GM19025 (cell line): Measurements from ENCODE around the gene ART1.

ENCODE experiments used
- ATAC-seq: cut with Tn5 transposase; IDR thresholded peaks from one replicate; pipeline ENCODE4 v1.9.1; 2021; ENCODE audit warnings: mild to moderate bottlenecking, low read depth, moderate library complexity; ENCODE audit not compliant: unreplicated experiment

ART1 gene

DNA sequence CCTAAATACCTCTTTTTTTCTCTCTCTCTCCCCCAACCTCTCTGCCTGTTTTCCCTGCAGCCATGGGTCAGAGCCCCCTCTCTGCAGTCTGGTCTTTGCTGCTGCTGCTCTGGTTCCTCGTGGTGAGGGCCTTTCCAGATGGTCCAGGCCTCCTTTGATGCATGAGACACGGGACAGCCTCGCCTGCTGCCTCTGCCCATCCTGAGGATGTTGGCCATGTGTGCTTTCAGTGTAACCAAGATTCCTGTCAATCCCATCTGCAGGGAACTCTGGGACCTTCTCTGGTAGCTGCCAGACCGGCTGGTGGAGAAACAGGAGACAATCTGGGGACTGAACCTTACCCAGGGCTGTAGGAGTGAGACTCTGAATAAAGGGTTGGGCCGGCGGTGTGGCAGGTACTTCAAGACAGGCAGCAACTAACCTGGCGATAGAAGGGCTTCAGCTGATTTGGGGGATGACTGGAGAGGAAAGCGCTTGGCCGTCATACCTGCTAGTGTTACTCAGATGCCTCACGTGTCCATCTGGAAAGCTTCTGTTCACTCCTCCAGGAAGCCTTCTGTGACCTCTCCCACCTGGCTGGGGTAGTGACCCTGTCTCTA, 19.2 kb downstream of the ART1 start:
- no peak for ATAC-seq

DNA sequence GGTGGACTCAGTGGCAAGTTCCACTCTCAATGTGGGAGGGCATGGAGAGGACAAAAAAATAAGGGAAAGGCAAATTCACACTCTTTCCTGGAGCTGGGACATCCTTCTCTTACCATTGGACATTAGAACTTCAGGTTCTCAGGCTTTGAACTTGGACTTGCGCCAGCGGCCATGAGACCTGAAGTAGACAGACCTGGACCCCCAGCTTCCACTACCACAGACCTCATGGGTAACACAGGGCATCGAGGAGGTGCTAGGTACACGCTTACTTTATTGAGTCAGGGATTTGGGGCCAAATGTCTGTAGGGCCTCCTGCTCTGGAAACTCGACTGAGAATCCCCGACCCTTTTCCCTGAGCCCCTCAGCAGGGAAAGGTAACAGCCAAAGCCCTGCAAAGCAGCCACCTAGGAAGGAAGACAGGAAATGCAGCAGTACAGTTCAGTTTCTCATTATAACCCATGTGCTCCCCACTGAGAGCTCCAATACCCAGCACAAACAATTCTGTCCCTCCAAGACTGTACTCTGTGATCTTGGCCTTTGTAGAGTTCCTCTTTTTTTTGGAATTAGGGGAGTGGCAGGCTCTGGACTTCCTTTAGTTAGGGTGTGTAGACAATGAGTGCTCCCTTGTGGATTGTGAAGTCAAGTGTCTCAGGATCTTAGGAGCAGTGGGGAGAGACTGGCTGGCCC, 20.6 kb downstream of the ART1 start:
- no peak for ATAC-seq

DNA sequence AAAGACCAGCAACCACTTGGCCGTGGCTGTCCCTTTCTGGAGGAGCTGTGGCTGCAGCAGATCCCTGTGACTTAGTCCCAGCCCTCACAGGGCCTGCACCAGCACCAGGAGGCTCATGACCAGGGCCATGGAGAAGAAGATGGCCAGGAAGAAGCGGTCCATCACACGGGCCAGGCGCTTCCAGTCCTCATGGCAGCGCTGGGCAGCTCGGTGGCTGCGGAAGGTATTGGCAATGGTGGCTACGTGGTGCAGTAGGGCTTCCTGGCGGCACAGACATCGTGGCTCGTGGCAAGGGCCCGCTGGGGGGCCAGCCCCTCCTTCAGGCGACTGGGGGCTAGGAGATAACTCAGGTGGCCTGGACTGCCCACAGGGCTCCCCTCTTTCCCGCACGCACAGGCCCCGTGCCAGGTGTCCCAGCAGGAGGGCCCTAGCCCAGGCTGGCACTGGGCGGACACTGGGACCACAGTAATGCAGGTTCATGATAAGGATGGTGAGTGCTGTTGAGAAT, 21.1 kb downstream of the ART1 start:
- no peak for ATAC-seq

DNA sequence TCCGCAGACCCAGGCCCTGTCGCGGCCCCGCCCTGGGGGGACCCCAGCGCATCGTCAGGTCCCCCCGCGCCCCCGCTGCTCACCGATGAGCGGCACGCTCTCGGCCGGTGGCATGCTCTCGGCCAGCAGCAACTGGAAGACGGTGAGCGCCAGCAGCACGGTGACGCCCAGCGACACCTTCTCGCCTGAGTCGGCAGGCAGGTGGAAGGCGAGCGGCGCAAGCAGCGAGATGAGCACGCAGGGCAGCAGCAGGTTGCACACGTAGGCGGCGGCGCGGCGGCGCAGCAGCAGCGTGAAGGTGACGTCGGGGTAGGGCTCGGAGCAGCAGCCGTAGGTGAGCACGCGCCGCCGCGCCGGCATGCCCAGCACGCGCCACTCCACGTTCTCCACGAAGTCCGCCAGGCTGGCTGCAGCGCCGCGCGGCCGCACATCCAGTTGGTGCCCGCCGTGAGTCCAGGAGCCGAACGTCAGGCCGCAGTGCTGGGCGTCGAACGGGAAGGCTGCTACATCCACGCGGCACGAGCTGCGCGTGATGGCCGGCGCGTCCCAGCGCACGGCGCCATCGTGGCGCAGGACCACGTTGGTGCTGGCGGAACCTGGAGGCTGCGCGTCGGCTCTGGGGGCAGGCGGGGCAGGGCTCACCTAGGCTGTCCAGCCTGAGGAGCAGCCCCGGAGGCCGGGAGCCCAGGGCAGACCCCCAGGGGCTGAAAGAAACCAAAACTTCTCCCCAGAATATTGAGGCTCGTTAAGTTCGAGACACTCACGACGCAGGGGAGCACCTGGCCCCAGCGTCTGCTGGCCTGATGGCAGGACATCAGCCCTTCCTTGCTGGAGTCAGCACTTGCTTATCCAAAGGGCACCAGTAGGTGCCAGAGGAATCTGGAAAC, 22.5 kb downstream of the ART1 start:
- no peak for ATAC-seq

DNA sequence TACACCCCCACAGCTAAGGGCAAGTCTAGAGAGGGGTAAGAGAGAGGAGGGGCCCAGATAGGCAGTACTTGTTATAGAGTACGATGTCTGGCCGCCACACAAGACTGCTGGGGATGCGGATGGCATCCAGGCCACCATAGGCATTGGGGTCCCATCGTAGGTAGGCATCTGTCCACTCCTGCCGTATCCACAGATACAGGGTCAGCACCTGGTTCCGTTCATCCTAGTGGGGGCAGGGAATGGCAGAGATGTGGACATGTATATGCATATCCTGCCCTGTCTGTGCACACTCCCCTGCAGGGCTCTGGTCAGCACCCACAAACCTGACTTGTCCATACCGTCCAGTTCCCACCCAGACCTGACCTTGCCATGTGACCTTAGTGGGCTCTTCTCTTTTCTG, 24.2 kb downstream of the ART1 start:
- no peak for ATAC-seq

DNA sequence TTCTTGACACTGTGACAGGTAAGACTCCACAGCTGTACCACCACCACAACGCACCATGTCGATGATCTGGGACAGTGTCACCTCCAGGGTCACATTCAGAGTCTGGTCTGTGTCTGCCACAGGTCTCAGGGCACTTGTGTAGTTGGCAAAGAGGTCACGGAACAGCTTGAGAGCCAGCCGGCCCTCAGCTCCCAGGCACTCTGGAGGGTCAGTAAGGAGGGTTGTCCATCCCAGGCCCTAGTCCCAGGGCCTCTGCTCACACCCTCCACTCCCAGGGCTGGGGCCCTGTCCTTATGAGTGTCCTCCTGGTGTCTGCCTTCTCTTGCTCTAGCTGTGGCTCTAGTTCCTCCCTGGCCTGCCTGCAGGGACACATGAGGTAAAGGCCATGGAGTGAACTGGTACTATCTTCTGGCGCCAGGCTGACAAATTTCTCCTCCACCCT, 24.8 kb downstream of the ART1 start:
- ATAC-seq = no peak

DNA sequence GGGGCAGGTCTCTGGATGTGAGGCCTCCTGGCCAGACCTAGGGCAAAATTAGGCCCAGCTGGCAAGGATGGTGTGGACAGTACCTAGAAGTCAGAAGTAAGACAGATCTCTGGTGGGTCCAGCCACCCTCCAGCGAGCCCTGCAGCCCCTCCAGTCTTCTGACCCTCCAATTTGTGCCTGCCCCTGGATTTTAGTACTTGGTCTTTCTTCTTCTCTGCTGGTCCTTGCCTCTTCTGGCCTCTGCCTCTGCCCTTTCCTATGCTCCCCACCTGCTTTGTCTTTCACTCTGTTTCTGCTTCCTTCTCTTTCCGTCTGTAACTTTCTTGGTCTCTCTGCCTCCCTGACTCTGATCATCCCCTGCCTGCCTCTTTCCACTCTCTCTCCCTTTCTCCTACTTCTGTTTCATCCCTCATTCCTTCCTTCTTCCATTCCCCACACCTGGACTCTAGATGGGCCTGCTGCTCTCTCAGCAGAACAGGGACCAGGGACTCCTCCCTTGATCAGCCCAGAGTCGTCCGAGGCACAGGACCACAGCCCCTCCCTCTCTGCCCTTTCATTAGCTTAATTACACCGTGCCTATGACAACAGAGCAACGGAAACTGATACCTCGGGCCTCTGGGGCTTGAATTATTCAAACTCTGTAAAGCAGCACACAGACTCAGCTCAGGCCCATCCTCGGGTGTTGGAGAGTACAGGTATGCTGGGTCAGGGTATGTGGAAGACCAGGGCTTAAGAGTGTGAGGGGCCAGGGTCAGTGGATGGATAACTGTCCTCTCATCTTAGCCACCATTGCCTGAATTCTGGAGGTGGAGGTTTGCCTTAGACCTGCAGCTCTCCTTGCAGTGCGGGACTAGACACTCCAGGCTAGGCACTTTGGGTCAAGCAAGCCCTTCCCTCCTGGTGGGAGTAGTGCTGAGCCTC, 26.7 kb downstream of the ART1 start, which contains the start of gene CHRNA10:
Gene CHRNA10 (minus strand): TSS at position 51 of the 921 bp plus-strand sequence. CDS start 72 bp downstream, outside the sequence.
- ATAC-seq = no peak

DNA sequence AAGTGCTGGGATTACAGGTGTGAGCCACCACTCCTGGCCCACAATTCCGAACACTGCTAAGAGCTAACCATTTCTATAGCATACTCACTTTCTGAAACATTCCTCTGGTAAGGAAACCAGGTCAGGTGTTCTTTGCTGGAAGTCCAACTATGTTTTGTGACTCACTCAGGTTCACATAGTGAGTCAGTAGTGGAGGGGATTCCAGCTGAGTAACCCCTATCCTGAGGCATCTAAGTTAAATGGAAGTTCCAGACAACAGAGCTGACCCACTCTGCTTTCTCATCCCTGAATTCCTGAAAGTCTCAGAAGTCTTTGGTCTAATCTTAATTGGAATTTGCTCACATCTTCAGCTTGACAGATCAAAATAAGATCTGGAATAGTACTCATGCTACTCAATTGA, 29.3 kb downstream of the ART1 start:
- no peak for ATAC-seq

DNA sequence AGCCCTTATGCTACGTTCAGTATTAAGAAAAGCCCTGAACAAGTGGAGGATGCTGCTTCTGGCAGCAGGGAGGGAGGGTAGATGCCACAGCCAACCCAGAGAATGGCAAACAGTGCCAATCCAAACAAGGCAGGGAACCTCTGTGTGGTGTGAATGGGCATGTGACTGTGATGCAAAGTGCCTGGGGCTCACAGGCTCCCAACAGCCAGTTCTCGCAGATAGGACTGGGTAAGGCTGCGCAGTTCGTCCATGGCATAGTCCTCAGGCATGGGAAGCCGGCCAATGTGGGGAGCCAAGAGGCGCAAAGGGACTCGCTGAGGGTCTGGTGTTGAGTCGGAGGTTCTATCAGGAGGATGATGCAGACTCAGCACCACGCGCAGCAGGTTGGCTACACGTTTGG, 31.0 kb downstream of the ART1 start:
- no peak for ATAC-seq

DNA sequence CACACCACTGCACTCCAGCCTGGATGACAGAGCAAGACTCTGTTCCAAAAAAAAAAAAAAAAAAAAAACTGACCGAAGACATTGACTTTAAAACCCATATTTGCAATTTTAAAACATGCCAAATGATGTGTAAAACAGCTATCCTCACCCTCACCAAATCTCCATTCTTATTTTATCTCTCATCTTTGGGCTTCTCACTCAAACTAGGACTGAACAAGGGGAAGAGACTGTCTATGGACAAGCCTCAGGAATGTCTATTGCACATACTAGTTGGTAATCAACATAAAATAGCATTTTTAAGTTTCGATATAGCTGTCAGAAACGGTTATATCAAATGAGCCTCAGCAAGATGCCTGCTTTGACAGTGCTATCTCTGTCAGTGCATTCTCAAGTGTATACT, 34.1 kb downstream of the ART1 start:
- ATAC-seq = no peak

DNA sequence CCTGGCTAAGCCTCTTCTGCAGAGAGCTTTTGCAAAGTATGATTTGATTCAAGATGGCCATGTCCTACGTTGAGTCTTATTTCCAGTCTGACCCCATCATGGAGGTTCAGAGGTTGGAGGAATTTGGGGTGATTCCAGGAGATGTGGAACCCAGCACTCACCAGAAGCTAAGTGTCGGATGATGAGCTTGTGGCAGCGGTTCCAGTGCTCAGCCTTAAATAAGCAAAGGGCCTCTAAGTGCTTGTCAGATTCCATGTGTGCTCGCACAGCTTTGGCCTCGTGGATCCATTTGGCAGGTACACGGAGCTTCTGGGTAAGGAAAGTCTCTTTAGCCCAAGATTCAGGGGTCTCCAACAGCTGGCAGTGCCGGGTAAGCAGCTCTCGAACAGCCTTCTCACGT, 38.1 kb downstream of the ART1 start:
- no peak for ATAC-seq

DNA sequence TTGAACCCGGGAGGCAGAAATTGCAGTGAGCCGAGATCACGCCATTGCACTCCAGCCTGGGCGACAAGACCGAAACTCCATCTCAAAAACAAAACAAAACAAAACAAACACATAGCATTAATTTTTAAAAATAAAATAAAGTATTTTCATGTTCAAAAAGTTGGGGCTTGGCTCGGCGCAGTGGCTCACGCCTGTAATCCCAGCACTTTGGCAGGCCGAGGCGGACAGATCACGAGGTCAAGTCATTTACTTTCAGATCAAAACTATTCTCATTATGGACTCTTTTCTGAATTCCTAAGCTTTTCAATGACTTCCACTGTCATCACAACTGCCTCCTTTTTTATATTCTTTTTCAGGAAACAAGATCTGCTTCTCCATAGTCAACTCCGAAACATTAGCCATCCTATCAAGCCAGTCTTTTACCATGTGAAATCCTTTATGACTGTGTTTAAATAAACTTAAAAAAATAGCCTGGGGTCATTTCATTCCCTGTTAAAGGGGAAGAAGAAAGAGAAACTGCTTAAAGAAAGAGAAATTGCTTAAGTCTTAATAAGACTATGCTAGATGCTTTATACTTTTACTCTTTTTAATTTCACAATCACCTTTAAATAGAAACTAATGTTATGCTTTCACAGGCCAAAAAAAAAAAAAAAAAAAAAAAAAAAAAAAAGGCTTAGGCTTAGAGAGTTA, 39.3 kb downstream of the ART1 start:
- ATAC-seq = no peak

DNA sequence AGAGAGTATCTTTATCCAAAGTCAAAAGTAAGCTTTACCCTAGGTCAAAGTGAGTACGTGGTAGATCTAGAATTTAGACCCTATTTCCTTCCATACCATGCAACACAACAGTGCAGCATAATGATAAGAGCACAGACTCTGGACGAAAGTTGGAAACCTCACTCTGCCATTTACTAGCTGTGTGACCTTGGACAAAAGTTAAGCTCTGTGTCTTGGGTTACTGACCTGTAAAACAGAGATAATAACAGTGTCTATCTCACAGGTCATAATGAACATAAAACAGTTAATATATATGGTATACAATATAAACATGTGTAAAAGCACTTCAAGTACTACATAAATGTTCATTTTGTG, 39.9 kb downstream of the ART1 start:
- ATAC-seq = no peak

DNA sequence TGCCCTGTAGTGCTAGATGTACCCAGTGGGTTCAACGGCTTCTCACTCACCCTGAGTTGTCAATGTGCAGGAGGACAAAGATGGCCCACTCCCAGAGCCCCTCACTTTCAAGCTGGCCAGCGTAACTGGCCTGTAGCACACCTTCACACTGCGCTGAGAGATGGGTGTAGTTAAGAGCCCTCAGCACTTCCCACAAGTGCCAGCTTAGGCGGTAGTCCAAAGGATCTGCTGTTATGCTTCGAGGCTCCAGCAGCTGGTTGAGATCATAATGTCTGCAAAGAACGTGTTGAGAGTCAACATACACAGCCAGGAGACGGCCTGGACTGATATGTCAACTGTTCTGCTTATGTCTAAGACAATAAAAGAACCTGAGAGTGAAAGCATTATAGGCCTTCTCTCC, 41.0 kb downstream of the ART1 start:
- no peak for ATAC-seq

DNA sequence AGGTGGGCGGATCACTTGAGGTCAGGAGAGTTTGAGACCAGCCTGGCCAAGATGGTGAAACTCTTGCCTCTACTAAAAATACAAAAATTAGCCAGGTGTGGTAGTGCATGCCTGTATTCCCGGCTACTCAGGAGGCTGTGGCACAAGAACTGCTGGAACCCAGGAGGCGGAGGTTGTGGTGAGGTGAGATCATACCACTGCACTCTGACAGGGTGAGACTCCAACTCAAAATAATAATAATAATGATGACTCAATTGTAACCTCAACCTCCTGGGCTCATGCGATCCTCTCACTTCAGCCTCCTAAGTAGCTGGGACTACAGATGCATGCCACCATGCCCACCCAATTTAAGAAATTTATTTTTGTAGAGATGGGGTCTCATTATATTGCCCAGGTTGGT, 41.8 kb downstream of the ART1 start:
- no peak for ATAC-seq

DNA sequence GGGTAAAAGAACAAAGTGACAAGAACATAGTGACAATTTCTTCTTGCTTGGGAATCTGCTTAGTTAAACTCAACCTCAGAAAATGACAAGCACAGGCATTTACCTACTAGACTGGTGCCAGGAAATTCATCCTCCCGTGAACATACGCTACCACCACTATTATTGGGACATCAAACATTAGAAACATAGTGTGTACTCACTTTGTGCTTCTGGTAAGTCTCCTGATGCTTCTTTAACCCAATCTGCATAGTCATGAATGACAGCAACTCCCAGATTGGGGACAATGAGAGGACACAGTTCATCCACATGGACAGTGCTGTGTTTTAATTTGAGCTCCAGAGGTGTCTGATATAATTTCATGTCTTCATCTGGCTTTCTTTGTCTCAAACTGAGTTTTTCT, 55.5 kb downstream of the ART1 start:
- ATAC-seq = no peak

DNA sequence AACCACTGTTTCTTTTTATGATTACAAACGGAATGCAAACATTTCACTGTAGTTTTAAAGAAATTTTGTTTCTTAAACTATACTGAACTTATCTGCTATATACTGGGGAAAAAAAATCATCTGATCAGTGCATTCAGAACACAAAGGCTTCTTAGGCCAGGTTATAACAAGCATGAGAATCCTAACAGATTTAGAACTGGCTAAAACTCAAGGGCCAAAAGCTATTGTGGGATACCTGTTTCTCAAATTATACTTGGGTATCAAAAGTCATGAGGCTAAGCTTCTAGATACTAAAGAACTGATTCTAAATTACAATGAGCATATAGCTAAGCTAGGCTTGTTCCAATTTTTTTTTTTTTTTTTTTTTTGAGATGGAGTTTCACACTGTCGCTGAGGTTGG, 56.0 kb downstream of the ART1 start:
- no peak for ATAC-seq

DNA sequence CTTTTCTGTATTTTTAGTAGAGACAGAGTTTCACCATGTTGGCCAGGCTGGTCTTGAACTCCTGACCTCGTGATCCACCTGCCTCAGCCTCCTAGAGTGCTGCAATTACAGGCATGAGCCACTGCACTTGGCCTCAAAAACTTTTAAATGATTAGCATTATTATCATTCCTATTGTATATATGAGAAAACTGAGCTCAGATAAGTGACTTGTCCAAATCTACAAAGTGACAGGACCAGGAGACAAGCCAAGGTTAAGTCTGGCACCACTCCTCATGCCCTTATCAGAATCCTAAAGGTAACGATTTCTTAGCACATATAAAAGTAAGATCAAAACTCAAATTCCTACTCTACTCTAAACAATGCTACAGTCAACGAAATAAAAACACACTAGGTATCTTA, 58.5 kb downstream of the ART1 start:
- ATAC-seq = no peak

DNA sequence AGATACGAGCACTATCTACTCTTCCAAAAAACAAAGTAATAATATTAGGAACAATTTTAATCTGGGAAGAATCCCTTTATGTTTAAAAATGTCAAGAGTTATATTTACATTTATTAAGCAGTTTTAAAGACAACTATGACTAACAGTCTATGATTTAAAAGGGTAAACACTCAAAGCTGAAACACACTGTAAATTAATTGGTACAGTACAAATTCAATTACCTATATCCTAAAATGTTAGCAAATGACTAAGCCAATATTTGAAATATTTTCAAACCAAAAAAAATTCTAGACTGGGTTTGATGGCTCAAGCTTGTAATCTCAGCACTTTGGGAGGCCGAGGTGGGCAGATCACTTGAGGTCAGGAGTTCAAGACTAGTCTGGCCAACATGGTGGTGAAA, 62.2 kb downstream of the ART1 start:
- ATAC-seq = no peak

DNA sequence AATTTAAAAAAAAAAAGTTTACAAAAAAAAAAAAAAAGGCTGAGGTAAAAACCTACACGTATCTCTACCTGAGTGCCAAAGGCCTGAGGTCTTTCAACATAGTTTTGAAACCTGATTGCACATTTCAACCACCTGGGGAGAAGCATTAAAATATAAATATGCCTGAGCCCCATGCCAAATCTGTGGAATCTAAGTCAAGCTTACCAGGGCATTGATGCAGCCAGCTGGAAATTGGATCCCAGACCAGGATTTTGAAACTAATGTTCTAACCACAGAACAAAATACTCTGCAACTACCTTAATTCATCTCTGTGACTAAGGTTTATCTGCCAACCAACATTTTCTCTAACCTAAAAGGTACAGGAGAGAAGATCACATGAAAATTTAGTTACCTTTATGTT, 65.0 kb downstream of the ART1 start:
- no peak for ATAC-seq
